ENCODE results near the gene C3orf18.
A peak's percentile ranks its signal among the peaks of the same experiment; 100 is the strongest.

Gene C3orf18

GRCh38 chr3:50567386-50568167 lies at the start of gene C3orf18:
Gene C3orf18 (minus strand): TSS chr3:50567747. CDS start chr3:50565699, 2,048 bp downstream.
- DNase-seq = peak; percentile 25

- DNase-seq = no peak
Observed at GRCh38 chr3:50616770-50617095, 49.2 kb upstream of the C3orf18 start.

- DNase-seq = peak; percentile 53
Observed at GRCh38 chr3:50616003-50616769, 48.6 kb upstream of the C3orf18 start.

DNA sequence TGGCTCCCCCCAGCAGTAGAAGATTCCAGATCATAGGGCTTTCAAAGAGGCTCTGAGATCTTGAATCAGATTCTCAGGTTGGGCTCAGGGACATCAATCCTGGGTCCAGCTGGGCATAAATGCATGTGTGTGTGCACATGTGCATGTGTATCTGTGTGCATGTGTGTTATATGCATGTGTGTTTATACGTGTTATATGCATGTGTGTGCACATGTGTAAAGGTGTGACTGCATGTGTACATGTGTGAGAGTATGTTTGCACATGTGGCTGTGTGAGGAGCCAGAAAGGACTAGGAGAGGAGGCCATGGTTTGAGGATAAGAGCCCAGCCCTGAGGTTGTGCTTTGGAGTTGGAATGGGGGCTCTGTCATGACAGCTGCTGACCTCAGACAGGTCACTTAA lies 47.6 kb upstream of the C3orf18 start:
- no peak for DNase-seq

GRCh38 chr3:50612970-50613846 lies 45.7 kb upstream of the C3orf18 start:
- no peak for DNase-seq

DNA sequence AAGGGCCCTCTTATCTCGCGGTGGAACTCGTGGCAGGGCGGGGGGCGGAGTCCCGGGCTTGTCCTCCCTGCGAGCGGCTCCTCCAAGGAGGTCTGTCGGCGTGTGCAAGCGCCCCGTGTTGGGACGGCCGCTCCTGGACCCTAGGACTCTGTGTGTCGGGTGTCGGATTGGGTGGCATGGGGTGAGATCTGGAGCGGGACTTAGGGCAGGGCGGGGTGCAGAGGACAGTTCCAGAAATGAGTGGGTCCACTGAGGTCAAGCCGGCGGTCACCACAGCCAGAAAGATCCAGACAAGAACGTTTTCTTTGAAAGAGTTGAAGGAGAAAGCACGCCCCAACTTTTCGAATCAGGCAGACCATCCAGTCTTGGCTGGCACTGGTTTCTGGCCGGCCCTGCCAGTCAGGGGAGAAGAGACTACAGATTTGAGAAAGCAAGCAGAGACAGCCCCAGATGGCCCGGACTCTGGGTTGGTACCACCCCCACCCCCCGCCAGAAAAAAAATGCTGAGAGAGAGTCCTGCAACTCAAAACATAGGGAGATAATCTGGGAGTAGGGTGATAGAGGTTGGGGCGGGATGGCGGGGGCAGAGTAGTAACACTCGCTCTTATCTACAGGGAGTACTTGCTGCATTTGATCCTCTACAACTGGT lies 44.8 kb upstream of the C3orf18 start:
- DNase-seq = no peak

DNA sequence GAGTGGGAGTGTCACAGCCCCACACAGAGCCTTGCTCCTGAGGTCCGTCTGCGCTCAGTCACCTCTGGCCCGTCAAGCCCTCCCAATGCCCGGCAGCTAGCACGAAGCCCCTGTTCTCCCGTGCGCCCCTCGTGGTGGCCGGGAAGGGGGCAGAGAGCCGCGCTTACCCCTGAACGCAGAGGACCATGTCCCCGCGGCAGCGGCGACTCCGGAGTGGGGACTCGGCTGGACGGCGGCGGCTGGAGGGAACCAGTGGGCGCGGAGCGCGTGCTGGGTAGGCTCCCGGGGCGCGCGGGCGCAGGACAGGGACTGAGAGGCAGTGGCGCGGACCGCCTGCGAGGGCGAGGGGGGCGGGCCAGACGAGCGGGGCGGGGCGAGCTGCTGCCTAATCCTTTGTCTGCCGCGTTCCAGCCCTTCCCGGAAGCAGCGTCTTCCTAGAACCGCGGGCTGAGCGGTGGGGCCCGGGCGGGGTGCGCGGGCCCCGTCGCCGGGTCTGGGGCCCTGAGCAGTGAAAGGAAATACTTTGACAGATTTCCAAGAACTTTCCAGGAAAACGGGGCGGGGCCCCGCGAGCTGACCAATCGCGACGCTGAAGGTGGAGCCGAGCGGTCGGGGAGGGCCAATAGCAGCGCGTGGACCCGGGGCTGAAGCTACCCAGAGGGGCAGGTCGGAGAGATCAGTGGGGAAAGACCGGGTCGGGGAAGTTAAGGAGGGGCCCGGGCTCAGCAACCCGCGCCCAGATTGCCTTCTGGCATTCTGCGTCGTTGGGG lies 44.1 kb upstream of the C3orf18 start, which contains the start of gene CISH:
TSS of gene CISH (minus strand) at position 311 of the 770 bp plus-strand sequence. CDS start at position 187, 124 bp downstream.
- DNase-seq = peak; percentile 24

GRCh38 chr3:50610992-50611463 lies 43.5 kb upstream of the C3orf18 start:
- DNase-seq = no peak

DNA sequence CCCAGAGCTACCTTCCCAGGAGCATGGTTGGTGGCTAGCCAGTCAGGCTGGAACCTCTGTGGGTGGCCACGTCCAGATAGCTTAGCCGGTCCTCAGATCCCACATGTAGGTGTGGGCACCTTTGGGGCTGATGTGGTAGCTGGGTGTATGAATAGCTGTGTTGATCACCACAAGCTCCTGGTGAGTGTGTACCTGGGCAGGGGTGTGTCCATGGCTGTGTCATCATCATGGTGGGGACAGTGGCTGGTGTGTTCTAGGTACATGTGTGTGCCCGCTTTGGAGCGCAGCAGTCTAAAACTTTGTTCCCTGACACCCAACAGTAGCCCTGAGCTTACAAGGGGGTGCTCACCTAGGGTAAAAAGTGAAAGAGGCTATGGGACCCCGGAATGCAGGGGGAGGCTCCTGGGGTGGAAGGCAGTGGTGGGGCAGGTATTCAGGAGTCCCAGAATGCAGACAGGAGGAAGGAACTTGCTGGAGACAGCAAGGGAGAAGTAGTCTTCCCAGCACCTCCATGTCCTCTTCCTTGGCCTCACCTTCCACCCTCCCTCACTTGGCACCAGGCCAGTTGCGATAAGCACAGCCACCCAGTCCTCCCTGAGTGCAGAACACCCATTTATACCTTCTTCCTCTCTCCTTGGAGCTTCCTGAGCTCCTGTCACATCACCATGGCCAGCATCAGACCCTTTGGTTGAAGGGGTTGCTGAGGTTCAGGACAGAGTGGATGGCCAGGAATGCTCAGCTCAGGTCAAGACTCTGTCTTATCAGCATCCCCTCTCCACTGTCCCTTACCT lies 42.8 kb upstream of the C3orf18 start:
- no peak for DNase-seq

- no peak for DNase-seq
Observed at GRCh38 chr3:50609763-50610085, 42.2 kb upstream of the C3orf18 start.

- DNase-seq = no peak
Observed at GRCh38 chr3:50609071-50609762, 41.7 kb upstream of the C3orf18 start.

DNA sequence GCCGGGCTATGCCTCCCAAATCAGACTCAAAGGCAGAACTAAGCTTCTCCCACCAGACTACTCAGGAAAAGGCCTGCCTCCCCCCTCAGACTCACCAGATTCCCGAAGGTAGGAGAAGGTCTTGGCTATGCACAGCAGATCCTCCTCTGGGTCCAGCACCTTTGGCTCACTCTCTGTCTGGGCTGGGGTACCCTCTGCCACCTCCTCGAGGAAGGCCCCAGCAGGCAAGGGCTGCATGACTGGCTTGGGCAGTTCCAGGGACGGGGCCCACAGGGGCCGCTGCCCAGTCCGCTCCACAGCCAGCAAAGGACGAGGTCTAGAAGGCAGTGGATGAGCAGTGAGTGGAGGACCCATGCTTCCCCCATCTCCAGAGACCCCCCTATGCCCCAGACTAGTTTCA lies 40.7 kb upstream of the C3orf18 start:
- no peak for DNase-seq

DNA sequence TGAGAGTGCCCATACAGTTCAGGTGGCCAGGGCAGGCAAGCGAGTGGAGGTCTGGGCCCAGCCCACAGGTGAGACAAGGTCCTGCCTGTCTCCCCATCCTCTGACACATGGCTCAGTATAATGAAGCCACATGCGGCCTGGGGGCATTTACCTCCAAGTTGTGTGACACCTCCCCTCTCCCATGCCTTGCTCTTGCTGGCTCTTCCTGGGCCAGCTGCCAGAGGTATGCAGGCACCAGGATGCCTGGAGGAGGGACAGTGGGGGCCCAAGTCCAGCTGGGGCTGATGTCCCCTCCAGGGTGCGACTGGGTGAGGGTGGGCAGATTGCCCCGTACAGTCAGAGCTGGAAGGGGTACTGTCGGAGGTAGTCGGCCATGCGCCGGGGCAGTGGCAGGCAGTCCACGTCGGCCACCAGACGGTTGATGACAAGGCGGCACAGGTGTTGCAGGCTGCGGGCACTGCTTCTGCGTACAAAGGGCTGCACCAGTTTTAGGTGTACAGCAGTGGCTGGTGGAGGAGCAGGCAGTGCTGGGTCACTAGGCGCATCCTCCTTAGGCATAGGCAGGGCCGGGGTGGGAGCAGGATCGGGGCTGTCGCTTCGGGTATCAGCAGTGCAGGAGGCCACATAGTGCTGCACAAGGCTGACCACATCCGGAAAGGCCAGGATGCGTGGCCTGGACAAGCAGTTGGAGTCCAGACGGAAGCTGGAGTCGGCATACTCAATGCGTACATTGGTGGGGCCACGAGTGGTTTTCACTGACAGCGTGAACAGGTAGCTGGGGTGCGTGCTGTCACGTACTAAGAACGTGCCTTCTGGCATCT lies 39.9 kb upstream of the C3orf18 start:
- DNase-seq = no peak

DNA sequence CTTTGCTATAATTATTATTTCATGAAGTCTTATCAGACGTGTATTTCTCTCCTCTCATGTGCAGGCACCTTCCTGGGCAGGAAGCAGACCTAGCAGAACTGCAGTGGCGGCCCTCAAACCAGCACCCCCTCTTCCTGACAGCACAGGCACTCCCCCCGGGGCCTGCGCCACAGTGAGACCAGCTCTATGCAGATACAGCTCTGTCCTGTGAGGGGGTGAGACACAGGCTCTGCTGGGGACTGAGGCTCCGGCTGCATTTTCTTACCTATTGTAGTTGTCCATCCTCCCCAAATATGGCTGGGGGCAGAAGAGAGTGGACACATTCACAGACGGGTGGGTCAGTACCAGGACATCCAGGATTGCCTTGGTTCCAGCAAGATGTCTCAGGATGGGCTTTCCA lies 39.0 kb upstream of the C3orf18 start:
- no peak for DNase-seq

DNA sequence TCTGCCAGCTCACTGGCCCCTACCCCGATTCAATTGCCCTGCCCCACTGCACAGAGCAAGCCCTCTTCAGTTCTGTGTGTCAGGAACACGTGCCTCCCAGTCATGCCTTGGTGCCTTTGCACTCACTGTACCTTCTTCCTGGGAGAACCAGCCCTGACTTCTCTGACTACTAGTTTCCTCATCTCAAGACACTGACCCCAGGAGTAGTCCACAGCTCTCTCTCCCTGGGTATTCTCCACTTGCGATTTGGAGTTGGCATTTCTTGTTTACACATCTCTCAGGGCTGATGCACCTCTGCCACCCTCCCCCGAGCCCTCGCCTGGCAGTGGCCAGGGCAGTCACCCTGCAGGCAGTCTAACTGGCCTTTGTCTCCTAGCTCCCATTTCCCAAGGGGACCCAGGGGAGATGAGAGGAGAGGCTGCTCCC lies 38.4 kb upstream of the C3orf18 start:
- no peak for DNase-seq

GRCh38 chr3:50604628-50605588 lies 37.4 kb upstream of the C3orf18 start:
- DNase-seq = no peak

GRCh38 chr3:50604110-50604621 lies 36.6 kb upstream of the C3orf18 start:
- DNase-seq = no peak
